HG02973 (cell line): Measurements from ENCODE around the gene SYTL3.
"Not testable (repeated sequence)": the region's sequence is repeated elsewhere in the genome, so short reads cannot be mapped to it uniquely, and the experiment has no call there.

ENCODE experiments used
- ATAC-seq: cut with Tn5 transposase; IDR thresholded peaks from one replicate; pipeline ENCODE4 v1.9.1; 2021; ENCODE audit warnings: moderate library complexity; ENCODE audit not compliant: unreplicated experiment

Gene SYTL3

GRCh38 chr6:158621694-158622544 is 27.9 kb upstream of the SYTL3 start:
- no peak for ATAC-seq

DNA sequence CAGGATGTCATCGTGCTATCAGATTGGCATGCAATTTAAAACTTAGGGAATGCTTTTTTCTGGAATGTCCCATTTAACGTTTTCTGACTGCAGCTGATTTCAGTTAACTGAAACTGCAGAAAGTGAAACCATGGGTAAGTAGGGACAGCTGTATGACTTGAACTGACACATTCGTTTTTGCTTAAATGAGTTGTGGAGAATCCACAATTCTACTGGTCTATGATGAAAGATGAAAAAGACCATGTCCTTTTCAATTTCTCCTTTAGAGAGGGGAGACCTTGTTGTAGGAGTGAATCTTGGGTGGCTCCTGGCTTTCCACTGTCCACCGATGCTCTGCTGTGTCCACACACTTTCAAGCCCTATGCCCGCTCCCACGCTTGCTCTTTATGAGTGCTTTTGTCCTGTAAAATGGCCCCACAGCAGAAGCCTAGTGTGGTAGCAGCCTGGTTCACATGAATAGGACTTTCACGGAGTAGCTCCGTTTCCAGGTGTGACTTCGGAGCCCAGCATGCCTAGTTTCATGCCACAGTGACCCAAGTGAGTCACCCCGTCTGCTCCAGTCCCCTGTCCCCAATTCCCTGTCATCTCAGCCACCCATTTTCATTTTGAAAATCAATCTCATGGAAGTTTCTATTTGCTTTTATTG is 27.2 kb upstream of the SYTL3 start:
- no peak for ATAC-seq

- ATAC-seq: no peak
Measured at GRCh38 chr6:158624684-158625682, 24.9 kb upstream of the SYTL3 start.

GRCh38 chr6:158625881-158626305 is 24.0 kb upstream of the SYTL3 start:
- ATAC-seq: no peak

DNA sequence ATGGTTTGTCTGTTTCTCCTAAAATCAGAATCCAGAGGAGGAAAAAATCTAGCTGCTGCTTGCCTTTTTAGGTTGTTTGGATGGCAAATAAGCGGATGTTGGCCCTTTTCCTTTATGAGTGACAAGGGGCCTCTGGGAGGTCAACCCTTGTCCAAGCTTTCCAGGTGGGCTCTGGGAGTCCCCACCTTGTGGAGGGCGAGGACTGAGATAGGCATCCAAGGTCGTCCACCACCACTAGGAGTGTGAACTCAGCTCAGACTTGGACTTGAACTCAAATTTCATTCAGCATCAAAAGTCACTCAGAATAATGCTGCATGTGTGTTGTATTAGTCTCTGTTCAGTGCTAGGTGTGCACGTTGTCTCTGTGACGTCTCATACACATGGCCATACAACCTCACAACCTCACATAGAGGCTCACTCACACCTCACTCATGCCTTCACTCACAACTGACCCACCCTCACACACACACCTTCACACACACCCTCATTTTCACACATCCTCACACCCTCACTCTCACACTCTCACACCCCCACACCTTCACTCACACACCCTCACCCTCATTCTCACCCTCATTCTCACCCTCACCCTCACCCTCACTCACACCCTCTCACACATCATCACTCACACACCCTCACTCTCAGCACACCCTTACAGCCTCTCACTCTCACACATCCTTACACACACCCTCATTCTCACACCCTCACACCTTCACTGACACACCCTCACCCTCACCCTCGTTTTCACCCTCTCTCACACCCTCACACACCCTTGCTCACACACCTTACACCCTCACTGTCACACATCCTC is 23.3 kb upstream of the SYTL3 start:
- ATAC-seq: no peak

GRCh38 chr6:158627168-158627939 is 22.5 kb upstream of the SYTL3 start:
- no peak for ATAC-seq

DNA sequence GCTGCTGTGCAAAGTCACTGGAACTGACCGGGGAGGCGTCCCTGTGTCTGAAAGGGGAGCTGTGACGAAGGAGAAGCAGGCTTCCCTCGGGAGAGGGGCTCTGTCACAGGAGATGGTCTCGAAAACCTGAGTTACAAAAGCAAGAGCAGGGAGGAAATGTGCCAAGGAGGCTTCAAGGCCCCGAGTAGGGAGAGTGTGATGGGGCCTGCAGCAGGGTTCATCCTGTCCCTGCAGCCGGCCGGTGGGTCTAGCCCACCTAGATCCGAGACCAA is 22.0 kb upstream of the SYTL3 start:
- ATAC-seq: no peak

- ATAC-seq: no peak
Measured at GRCh38 chr6:158628542-158628941, 21.3 kb upstream of the SYTL3 start.

DNA sequence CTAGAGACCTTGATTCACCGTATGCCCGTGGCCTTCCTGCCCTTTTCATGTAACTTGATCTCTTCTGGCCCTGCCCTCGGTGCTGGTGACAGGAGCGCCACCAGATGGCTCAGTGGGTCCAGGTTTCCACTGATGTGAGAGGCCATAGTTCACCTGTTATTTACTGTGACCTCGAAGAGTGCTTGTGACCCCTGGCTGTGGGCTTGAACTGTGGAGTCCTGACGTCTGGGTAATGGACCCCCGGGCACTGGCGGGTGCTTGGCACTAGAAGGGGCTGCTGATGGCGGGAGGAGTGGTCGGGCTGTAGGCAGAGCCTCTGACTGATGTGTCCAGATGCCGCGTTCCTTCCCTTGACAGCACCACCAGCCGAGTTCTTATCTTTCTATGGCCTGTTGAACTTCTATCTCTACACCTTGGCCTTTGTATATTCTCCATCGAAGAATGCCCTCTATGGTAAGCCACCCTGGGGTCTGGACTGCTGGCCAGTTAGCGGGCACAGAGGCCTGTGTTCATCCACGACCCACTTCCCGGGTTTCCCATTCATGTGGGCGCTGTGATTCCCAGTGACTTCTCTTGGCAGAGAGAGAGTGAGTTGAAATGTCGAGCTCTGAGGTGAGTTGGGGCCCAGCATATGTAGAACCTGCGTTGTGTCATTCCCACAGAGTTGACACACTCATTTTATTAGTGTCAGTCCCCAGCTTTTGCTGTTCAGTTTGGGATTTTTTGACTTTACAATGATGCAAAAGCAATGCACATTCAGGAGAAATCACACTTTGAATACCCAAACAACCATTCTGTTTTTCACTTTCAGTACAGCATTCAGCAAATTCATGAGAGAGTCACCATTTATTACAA is 20.3 kb upstream of the SYTL3 start:
- no peak for ATAC-seq

DNA sequence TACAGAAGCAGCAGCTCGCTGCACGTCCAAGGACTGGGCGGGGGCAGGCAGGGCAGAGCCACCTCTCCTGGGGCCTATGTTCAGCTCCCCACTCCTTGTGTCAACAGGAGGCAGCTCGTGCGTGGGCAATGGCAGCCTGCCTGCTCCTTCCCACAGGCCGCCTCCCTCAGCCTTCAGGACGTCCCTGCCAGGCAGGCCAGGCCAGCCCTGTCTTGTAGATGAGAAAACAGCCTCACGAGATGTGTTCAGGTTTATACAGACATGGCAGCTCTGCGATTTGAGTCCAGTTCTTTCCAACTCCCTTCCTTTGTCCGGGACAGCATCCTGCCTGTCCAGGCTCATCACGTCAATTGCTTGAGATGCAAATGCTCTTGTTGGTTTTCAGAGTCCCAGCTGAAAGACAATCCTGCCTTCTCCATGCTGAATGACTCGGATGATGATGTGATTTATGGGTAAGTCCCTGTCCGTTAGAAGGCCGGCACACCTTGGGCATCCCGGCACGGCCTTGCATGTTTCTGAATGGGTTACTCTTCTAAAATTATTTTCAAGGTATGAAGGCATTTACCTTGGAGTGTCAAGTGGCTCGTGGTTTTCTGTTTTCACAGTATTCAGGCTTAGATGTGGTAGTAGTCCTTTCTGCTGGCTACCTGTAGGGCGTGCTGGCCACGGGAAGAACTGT is 18.8 kb upstream of the SYTL3 start:
- no peak for ATAC-seq

DNA sequence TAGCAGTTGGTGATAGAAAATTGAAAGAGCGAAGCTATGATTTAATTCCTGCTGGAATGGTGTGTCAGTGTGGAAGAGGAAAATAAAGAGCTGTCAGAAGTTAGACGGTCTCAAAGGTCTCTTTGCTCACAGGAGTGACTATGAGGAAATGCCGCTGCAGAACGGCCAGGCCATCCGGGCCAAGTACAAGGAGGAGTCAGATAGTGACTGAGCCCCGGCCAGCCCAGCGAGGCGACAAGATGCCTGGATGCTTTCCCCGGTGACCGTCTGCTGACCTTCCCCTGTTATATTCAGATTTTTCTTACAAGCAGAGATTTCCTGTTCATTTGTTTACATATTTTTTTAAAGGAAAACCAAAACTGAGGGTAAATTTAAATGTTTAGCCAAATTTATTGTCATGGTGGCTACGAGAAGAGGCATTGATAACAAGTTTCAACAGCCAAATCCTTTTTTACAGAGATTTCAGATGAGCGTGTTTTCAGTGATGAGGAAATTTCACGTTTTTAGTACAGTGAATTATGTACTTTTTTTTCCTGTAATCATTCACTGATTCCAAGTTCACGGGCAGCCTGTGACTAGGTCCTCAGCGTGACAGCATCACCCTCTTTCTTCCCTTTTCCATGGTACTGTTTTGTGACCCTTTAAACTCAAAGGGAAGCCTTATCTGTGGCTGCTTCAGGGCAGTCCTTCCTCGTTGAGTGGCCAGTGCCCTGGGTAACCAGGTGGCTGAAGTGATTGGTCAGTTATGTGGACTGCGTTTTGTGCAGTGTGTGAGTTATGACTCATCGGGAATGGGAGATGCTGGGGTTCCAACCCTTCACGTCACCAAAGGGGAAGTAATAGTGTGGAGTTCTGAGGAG is 17.9 kb upstream of the SYTL3 start:
- no peak for ATAC-seq

GRCh38 chr6:158632538-158633119 is 17.2 kb upstream of the SYTL3 start:
- not testable (repeated sequence) for ATAC-seq

GRCh38 chr6:158633127-158633526 is 16.7 kb upstream of the SYTL3 start:
- ATAC-seq: no peak

- no peak for ATAC-seq
Measured at GRCh38 chr6:158634695-158635426, 15.0 kb upstream of the SYTL3 start.

DNA sequence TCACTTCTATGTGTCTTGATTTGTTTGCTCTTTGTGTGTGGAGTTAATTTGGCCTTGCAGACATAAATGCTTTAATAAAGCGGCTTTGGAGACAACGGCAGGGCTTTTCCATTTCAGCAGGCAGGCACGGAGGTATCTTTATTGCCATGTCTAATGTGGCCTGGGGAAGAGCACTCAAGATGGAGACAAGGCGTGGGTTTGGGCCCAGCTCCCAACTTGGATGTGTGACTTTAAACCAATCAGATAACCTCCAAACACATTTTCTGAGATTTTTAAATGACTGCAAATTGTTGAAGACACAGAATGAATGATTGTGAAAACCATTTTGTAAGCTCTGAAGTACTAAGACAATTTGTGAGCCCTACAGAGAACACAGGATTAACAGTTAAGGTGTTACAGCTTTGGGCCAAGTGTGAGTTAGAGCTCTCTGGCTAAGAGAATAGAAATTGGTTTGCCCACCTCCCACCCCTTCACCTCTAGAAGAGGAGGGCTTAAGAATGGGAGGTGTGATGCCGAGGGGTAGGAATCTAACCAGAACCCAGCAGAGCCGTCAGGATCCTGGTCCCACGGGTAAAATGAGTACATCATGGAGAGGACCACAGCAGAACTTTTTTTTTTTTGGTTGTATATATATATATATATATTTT is 14.3 kb upstream of the SYTL3 start:
- no peak for ATAC-seq

DNA sequence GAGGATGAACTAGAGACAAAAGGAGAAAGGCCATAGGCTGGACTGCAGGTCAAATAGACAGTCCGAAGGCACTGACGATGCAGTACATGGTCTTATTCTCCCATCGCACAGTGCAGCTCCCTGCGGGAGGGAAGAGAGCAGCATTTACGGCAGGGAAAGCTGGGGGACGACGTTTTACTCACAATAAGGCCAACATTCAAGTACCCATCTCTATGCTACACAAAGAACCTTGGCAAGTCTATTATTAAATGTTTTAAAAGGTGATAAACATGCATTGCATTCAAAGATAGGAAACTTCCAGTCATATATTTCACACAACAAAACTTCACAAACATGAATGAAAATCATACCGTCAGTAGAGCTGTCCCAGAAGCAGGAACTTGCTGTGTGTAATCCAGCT is 13.1 kb upstream of the SYTL3 start:
- ATAC-seq: no peak
